Right kidney (tissue), 1 donor: Measurements from ENCODE around the gene C1orf116.

Experiments
- DNase-seq: peaks from one replicate; pipeline ENCODE4 v3.0.0-alpha.2; 2016

C1orf116 gene

DNA sequence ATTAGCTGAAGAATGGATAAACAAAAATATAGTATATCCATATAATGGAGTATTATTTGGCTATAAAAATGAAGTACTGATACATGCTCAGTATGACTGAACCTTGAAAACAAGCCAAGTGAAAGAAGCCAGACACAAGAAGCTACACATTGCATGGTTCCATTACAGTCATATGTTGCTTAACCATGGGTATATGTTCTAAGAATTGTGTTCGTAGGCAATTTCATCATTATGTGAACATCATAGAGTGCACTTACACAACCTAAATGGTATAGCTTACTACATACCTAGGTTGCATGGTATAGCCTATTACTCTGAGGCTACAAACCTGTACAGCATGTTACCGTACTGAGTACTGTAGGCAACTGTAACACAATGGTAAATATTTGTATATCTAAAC lies 33.7 kb downstream of the C1orf116 start:
- DNase-seq = no peak

DNA sequence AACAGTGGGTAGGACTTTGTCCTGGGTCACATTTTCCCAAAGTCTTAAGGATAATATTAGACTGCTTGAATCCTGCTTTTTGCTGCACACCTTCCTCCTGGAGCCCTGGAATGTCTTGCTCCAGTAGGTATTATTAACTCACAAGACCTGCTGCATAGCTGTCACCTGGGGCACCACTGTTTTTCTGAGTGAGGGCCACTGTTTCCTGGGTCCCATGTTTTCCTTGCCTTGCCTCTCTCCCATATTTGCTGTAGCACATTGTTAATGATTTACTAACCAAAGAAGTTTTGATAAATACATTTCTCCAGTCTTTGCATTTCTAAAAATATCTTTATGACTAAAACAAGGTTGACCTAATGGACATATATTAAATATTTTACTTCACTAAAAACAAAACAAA lies 39.8 kb downstream of the C1orf116 start:
- DNase-seq = no peak

GRCh38 chr1:206987873-206988272 lies 44.7 kb downstream of the C1orf116 start:
- DNase-seq = no peak

DNA sequence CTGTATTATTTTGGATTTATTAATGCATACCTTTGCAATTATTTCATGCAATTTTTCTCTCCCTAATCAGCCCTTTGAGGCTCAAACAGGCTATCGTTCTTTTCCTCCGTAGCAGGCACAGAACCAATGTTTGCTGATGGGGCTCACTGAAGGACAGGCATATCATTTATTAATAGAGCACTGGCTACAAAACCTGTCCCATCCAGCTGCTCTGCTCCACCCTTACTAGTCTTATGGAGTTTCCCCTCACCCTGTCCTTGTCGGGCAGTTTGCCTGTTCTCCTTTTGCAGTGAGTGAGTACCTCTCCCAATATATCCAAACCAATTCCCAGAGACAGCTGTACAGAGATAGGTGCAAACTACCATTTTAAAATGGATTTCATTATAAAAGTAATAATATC lies 45.7 kb downstream of the C1orf116 start:
- DNase-seq = no peak

GRCh38 chr1:206986402-206986801 lies 46.2 kb downstream of the C1orf116 start:
- DNase-seq = no peak

DNA sequence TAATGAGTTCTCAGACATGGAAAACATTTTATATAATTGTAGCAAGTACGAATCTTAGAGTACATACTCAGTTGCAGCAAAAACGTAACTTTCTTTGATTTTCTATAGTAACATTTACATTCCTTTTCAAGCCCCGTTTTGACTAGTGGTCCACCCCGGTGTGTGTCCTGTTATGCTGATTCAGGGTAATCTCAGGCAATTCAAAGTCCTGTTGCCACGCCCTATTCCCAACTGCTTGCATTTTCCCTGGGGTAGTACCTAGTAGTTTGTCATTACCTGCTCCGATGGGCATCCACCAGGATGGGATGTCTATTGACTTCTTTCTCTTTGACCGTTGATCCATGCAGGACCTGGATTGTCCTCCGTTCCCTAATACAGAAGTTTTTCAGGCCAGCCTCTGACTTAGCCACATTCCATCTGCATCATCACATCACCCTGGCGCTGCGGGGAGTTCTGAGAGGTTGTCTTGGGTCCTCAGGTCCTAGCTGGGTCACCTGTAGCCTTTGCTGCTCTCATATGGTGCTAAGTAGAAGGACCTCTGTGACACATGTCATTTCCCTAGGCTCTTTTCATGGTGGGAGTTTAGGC lies 47.3 kb downstream of the C1orf116 start:
- DNase-seq = no peak

- DNase-seq = peak; percentile 39
Observed at GRCh38 chr1:206982216-206982615, 50.3 kb downstream of the C1orf116 start.

- DNase-seq = no peak
Observed at GRCh38 chr1:206979379-206980043, 53.0 kb downstream of the C1orf116 start.

DNA sequence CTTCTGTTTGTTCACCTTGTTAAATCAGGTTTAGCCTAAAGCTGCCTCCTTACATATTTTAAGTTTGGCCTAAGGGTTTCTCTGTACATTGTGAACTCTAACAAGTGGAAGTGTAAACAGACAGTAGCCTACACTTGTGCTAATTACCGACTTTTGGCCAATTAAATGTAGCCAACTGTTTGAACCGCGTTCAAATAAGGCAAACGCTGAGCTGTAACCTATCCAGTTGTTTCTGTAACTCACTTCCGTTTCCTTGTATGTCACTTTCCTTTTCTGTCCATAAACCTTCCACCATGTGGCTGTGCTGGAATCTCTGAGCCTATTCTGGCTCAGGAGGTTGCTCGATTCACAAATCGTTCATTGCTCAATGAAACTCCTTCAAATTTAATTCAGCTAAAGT lies 54.3 kb downstream of the C1orf116 start:
- no peak for DNase-seq

DNA sequence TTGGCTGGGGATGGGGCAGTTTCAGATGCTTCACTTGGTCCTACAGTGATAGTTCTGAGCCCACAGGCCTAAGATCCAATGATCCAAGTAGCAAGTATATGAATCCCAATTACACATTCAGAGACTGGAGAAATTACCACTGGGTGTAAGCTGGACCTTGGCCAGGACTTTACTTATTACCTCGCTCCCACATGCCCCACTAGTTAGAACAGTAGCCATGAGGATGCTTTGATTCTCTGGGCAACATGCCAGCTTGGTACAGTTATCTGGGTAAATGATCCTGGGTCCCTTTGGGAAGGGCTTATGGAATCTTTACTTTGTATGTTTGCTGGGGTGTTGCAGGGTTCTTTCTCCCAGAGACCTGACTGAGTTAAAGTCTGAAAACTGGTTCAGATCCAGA lies 57.2 kb downstream of the C1orf116 start:
- no peak for DNase-seq

- DNase-seq = no peak
Observed at GRCh38 chr1:206974140-206974539, 58.4 kb downstream of the C1orf116 start.

DNA sequence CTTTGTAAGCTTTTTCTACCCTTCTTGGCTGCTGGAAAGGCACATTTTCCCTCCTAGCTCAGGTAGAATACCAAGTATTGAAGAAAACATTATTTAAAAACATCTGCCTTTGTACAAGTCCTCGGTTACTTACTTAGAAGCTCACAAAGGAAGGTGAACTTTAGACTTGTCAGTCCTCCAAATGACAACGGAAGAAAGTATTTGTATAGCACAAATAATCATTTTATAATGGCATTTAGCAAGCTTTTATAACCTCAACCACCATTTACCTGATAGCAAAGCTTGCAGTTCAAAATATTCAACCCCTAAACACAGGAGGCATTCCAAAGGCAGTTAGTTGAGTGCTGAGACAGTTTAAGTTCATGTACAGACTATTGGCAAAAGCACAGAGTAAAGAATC lies 59.8 kb downstream of the C1orf116 start:
- no peak for DNase-seq

DNA sequence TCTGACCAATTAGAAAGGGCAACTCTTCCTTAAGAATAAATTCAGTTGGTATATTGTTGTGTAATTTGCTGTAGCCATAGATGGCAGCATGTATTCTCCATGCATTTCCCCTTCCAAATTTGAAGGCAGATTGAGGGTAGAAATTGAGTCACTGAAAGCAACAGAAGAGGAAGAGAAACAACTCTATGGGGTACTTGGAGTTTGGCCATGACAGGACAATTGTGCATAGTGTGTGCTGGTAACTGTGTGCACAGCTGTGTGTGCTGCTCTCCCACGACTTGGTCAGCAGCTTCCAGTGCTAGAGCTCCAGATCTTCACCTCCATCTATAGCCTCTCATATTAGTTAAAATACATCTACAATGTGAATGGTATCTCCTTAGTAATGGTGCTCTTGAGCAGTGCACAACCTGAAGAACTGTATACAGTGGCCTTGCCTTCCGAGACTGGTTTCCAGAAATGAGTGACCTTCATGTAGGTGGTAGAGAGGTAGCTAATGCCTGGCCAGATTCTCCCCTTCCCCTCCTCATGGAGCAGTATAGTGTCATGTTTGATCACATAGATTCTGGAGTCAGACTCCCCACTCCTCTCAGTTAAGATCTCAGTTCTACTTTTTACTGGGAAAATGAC lies 61.4 kb downstream of the C1orf116 start:
- no peak for DNase-seq

DNA sequence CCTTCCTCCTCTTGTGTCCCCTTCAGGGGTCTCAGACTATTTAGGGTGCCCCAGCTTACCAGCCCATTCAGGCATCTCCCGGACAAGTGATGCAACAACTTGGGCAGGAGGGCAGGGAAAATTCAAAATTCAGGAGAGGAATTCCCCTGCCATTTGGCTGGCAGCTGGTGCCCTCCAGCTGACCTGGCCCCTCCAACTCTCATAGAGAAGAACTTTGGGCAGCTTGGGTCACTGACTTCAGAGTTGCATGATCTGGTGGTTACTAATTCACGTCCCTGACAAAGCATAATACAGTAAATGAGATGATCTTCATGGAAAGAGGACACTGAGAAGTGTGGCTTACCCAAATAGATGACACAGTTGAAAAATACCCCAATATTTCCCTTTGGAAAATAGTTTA lies 62.1 kb downstream of the C1orf116 start, which contains the start of gene FCAMR:
Gene FCAMR, minus strand, starts transcription at position 15 of the 400 bp plus-strand sequence. CDS start 335 bp downstream, outside the sequence.
- DNase-seq = no peak

DNA sequence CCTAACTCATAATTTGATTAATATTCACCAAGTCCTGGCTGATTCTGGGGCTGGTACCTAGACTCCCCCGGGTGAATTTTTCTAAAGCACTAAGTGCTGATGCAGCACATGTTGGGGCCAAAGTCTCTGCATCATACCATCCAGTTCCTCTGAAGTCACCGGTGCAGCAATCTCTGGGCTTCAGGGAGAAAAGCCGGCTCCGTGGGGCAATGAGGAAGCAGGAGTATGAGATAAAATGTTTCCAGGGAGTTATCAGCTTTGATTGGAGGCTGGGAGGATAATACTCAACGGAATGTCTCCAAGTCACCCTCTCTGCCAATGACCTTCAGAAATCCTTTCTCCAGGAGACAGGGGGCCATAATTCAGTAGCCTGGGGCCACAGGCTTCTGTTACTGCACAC lies 63.5 kb downstream of the C1orf116 start:
- no peak for DNase-seq
